Measurements from ENCODE around the gene LIAS.

- TF ChIP-seq CTCF (conservative IDR thresholded peaks at IDR 0.05; ENCODE audit: low read depth, low read length) (no peak), EZH2phosphoT487 (IDR thresholded peaks at IDR 0.05; ENCODE audit: borderline replicate concordance, low read length) (no peak)
Measured at GRCh38 chr4:39451423-39452023, 7.3 kb upstream of the LIAS start.
